HEK293 (cell line): ENCODE data around the gene THG1L.

Experiments used
- CTCF ChIA-PET: fragments of 350-600 bp; formaldehyde crosslinking; extraction: SDS; loops from one replicate; lab custom pipeline; 2021; ENCODE audit warnings: antibody characterized with exemption; lab: Yijun Ruan, JAX
- POLR2A ChIA-PET: fragments of 300-600 bp; formaldehyde crosslinking; extraction: SDS; loops from one replicate; lab custom pipeline; 2020; ENCODE audit warnings: antibody characterized with exemption, inconsistent platforms; lab: Yijun Ruan, JAX
- H3K27ac ChIP-seq: fragments of 200-500 bp; sonication (Bioruptor generic); 2 replicates; pipeline ENCODE4 v1.5.1; 2014; ENCODE audit warnings: low read depth, low read length, control low read depth, inconsistent platforms; ENCODE audit errors: extremely low read depth
- H3K36me3 ChIP-seq, 2 experiments: fragments of 200-500 bp in 1 of 2; sonication (Bioruptor generic) in 1 of 2; 1 replicate in 1 of 2; 2 replicates in 1 of 2; pipeline ENCODE4 v1.5.1; 2014 to 2017; ENCODE audit warnings: inconsistent platforms in 2 of 2, low read length in 2 of 2; ENCODE audit not compliant: control insufficient read depth in 2 of 2, insufficient read depth in 1 of 2
- H3K4me1 ChIP-seq: fragments of 200-500 bp; sonication (Bioruptor generic); 2 replicates; pipeline ENCODE4 v1.5.1; 2014; ENCODE audit warnings: mild to moderate bottlenecking, low read length, inconsistent platforms; ENCODE audit not compliant: control insufficient read depth, insufficient read depth
- H3K4me3 ChIP-seq: 2 replicates; pipeline ENCODE4 v1.5.1; 2011; ENCODE audit warnings: low read depth, mild to moderate bottlenecking, control low read depth, low read length, moderate library complexity
- H3K9me3 ChIP-seq: fragments of 200-500 bp; sonication (Bioruptor generic); 2 replicates; pipeline ENCODE4 v1.5.1; 2014; ENCODE audit warnings: low read depth, low read length, inconsistent platforms; ENCODE audit not compliant: control insufficient read depth, insufficient read depth
- HOXD13 ChIP-seq: sonication (generic); formaldehyde crosslinking; IDR thresholded peaks from 2 replicates; pipeline ENCODE4 v1.8.0; 2022; ENCODE audit warnings: missing genetic modification reagents, borderline replicate concordance
- KLF10 ChIP-seq: fragments of 450-650 bp; IDR thresholded peaks from 2 replicates; pipeline ENCODE4 v1.5.1; 2018; ENCODE audit warnings: missing biosample characterization, mild to moderate bottlenecking, missing genetic modification characterization
- SP3 ChIP-seq: fragments of 450-650 bp; formaldehyde crosslinking; IDR thresholded peaks from 2 replicates; pipeline ENCODE4 v1.5.1; 2016; ENCODE audit warnings: missing biosample characterization, missing genetic modification characterization
- SP7 ChIP-seq: fragments of 450-650 bp; formaldehyde crosslinking; IDR thresholded peaks from 2 replicates; pipeline ENCODE4 v1.5.1; 2016; ENCODE audit warnings: missing biosample characterization, missing genetic modification characterization
- ZEB2 ChIP-seq: fragments of 450-650 bp; formaldehyde crosslinking; IDR thresholded peaks from 2 replicates; pipeline ENCODE4 v1.5.1; 2016; ENCODE audit warnings: missing biosample characterization, missing genetic modification characterization
- ZNF112 ChIP-seq: fragments of 450-650 bp; formaldehyde crosslinking; IDR thresholded peaks from 2 replicates; pipeline ENCODE4 v1.5.0; 2017; ENCODE audit warnings: missing biosample characterization, missing genetic modification characterization
- ZNF138 ChIP-seq: fragments of 450-650 bp; formaldehyde crosslinking; IDR thresholded peaks from 2 replicates; pipeline ENCODE4 v1.5.1; 2016; ENCODE audit warnings: missing biosample characterization, missing genetic modification characterization, borderline replicate concordance
- ZNF223 ChIP-seq: fragments of 450-650 bp; formaldehyde crosslinking; IDR thresholded peaks from 2 replicates; pipeline ENCODE4 v1.5.1; 2016; ENCODE audit warnings: missing biosample characterization, missing genetic modification characterization
- ZNF404 ChIP-seq: fragments of 450-650 bp; formaldehyde crosslinking; IDR thresholded peaks from 2 replicates; pipeline ENCODE4 v1.5.1; 2017; ENCODE audit warnings: missing biosample characterization, missing genetic modification characterization
- ZNF423 ChIP-seq: fragments of 450-650 bp; formaldehyde crosslinking; IDR thresholded peaks from 2 replicates; pipeline ENCODE4 v1.5.1; 2016; ENCODE audit warnings: missing biosample characterization, missing genetic modification characterization
- ZNF48 ChIP-seq: fragments of 450-650 bp; formaldehyde crosslinking; IDR thresholded peaks from 2 replicates; pipeline ENCODE4 v1.5.1; 2016; ENCODE audit warnings: missing biosample characterization, missing genetic modification characterization
- ZNF510 ChIP-seq: fragments of 450-650 bp; formaldehyde crosslinking; IDR thresholded peaks from 2 replicates; pipeline ENCODE4 v1.5.1; 2018; ENCODE audit warnings: mild to moderate bottlenecking, missing genetic modification characterization, missing biosample characterization; ENCODE audit not compliant: insufficient replicate concordance
- ZNF514 ChIP-seq: fragments of 450-650 bp; formaldehyde crosslinking; IDR thresholded peaks from 2 replicates; pipeline ENCODE4 v1.5.1; 2016; ENCODE audit warnings: missing biosample characterization, missing genetic modification characterization
- ZNF549 ChIP-seq: fragments of 450-650 bp; IDR thresholded peaks from 2 replicates; pipeline ENCODE4 v1.5.1; 2018; ENCODE audit warnings: missing biosample characterization, missing genetic modification characterization, mild to moderate bottlenecking, inconsistent platforms, moderate library complexity
- ZNF558 ChIP-seq: fragments of 450-650 bp; formaldehyde crosslinking; IDR thresholded peaks from 2 replicates; pipeline ENCODE4 v1.5.1; 2016; ENCODE audit warnings: missing biosample characterization, missing genetic modification characterization
- ZNF610 ChIP-seq: fragments of 450-650 bp; formaldehyde crosslinking; IDR thresholded peaks from 2 replicates; pipeline ENCODE4 v1.5.1; 2016; ENCODE audit warnings: missing biosample characterization, missing genetic modification characterization, borderline replicate concordance
- ZNF677 ChIP-seq: fragments of 450-650 bp; IDR thresholded peaks from 2 replicates; pipeline ENCODE4 v1.5.0; 2018; ENCODE audit warnings: missing biosample characterization, mild to moderate bottlenecking, missing genetic modification characterization, moderate library complexity
- ZNF785 ChIP-seq: fragments of 450-650 bp; formaldehyde crosslinking; IDR thresholded peaks from 2 replicates; pipeline ENCODE4 v1.5.1; 2016; ENCODE audit warnings: missing biosample characterization, missing genetic modification characterization
- TF ChIP-seq, protein P1 (sequence below): fragments of 450-650 bp; formaldehyde crosslinking; IDR thresholded peaks from 2 replicates; pipeline ENCODE4; 2016; ENCODE audit warnings: missing biosample characterization, missing genetic modification characterization
- TF ChIP-seq, protein P2 (sequence below): fragments of 450-650 bp; formaldehyde crosslinking; IDR thresholded peaks from 2 replicates; pipeline ENCODE4 v1.5.1; 2016; ENCODE audit warnings: missing biosample characterization, missing genetic modification characterization
- TF ChIP-seq, protein P3 (sequence below): fragments of 450-650 bp; formaldehyde crosslinking; IDR thresholded peaks from 2 replicates; pipeline ENCODE4 v1.5.1; 2017; ENCODE audit warnings: missing biosample characterization, missing genetic modification characterization
- TF ChIP-seq, protein P4 (sequence below): fragments of 450-650 bp; formaldehyde crosslinking; IDR thresholded peaks from 2 replicates; pipeline ENCODE4 v1.5.1; 2016; ENCODE audit warnings: missing biosample characterization, missing genetic modification characterization
- TF ChIP-seq, protein P5 (sequence below): fragments of 450-650 bp; formaldehyde crosslinking; IDR thresholded peaks from 2 replicates; pipeline ENCODE4 v1.5.1; 2016; ENCODE audit warnings: missing biosample characterization, missing genetic modification characterization, borderline replicate concordance

The THG1L gene

DNA sequence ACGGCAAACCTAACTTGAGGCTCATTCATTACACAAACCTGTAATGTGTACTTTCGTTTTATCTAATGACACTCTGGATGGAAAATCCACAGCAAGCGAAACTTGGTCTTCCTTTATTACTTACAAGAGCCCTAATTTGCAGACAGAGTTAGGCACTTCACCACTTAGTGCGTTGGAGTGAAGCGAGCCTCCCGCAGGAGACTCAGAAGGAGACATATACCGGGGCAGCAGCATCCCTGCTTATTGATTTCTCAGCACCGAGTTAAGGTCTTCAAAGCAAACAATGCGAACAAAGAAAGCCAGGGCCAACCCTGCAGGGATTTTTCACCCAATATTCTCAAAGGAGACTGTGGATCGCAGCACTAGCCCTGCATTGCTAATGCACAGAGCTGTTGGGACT is 40.9 kb downstream of the THG1L start:
- POLR2A ChIA-PET: no interaction called here
- TF ChIP-seq, protein P1, sequence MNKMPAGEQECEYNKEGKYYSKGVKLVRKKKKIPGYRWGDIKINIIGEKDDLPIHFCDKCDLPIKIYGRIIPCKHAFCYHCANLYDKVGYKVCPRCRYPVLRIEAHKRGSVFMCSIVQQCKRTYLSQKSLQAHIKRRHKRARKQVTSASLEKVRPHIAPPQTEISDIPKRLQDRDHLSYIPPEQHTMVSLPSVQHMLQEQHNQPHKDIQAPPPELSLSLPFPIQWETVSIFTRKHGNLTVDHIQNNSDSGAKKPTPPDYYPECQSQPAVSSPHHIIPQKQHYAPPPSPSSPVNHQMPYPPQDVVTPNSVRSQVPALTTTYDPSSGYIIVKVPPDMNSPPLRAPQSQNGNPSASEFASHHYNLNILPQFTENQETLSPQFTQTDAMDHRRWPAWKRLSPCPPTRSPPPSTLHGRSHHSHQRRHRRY (tag by site-specific recombination): no peak
- TF ChIP-seq, protein P2, sequence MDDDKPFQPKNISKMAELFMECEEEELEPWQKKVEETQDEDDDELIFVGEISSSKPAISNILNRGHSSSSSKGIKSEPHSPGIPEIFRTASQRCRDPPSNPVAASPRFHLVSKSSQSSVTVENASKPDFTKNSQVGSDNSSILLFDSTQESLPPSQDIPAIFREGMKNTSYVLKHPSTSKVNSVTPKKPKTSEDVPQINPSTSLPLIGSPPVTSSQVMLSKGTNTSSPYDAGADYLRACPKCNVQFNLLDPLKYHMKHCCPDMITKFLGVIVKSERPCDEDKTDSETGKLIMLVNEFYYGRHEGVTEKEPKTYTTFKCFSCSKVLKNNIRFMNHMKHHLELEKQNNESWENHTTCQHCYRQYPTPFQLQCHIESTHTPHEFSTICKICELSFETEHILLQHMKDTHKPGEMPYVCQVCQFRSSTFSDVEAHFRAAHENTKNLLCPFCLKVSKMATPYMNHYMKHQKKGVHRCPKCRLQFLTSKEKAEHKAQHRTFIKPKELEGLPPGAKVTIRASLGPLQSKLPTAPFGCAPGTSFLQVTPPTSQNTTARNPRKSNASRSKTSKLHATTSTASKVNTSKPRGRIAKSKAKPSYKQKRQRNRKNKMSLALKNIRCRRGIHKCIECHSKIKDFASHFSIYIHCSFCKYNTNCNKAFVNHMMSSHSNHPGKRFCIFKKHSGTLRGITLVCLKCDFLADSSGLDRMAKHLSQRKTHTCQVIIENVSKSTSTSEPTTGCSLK: no peak
- TF ChIP-seq ZNF549 (tag by site-specific recombination) (no peak), ZNF404 (no peak), ZNF112 (tag by site-specific recombination) (no peak), ZNF510 (tag by site-specific recombination) (no peak)
- Histone ChIP-seq H3K4me3 (no peak overlapping the region), H3K36me3 (no peaks in the 10 kb centered on the region), H3K27ac (no peak overlapping the region), H3K4me1 (no peaks in the 10 kb centered on the region), H3K9me3 (no peaks in the 10 kb centered on the region)
- CTCF ChIA-PET: interaction anchor here (0.6 to 0.7 kb wide), 3 partner anchors 13 to 473 kb away, joined by 3 to 5 read pairs (median 3); no protein-coding TSS in a partner anchor

DNA sequence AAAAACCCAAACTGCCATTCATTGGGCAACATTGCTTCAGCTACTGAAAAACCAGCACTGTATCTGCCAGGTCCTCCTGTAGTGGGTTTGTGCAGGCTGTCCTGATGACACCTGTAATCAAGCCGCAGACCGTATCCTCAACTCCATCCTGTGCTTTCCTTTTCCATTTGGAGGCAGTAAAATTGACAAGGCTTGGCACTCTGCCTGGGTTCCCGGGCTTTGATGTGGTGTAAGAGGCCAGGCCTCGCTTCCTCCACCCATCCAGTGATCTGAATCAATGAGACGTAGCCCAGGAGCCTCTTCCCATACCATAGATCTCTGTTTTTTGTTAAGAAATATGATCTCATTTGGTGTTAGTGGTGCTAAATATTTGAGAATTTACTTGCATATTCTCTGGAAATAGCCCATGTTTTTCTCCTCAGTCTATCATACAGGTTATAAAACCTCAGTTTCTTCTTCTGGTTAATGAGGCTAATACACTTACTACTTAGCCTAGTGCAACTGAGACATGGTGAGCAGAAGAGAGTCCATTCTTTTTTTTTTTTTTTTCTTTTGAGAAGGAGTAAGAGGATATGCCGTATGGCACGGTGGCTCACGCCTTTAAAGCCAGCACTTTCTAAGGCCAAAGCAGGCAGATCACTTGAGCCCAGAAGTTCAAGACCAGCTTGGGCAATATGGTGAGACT is 47.0 kb downstream of the THG1L start:
- H3K27ac ChIP-seq: no peak overlapping the region
- H3K4me3 ChIP-seq: no peak overlapping the region
- H3K9me3 ChIP-seq: no peaks in the 10 kb centered on the region
- no peaks in the 10 kb centered on the region; a peak in 1 of 3 replicates for H3K36me3 ChIP-seq
- POLR2A ChIA-PET: interaction anchor here (0.7 kb wide), 1 partner anchor 1329 kb away, joined by 3 read pairs; no protein-coding TSS in a partner anchor
- peaks cover 10% of the 10 kb centered on the region; the same call in 1 of the 2 replicates for H3K4me1 ChIP-seq
- CTCF ChIA-PET: interaction anchor here (1.5 to 2.0 kb wide), 2 partner anchors 16 to 35 kb away, joined by 6 to 10 read pairs; partner anchors contain the start of gene LSM11
- no peak for TF ChIP-seq ZNF610
- no peak for TF ChIP-seq ZNF48
- TF ChIP-seq HOXD13 (CRISPR knock-in tag): 0 out of 2 replicates have a peak, but pooled peaks have one; percentile 22
- TF ChIP-seq ZNF423 (tag by site-specific recombination): no peak
- TF ChIP-seq, protein P3, sequence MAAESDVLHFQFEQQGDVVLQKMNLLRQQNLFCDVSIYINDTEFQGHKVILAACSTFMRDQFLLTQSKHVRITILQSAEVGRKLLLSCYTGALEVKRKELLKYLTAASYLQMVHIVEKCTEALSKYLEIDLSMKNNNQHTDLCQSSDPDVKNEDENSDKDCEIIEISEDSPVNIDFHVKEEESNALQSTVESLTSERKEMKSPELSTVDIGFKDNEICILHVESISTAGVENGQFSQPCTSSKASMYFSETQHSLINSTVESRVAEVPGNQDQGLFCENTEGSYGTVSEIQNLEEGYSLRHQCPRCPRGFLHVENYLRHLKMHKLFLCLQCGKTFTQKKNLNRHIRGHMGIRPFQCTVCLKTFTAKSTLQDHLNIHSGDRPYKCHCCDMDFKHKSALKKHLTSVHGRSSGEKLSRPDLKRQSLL (tag by site-specific recombination): no peak
- TF ChIP-seq ZNF514 (tag by site-specific recombination): no peak
- TF ChIP-seq ZNF138: no peak
- TF ChIP-seq ZNF677 (tag by site-specific recombination): no peak
- TF ChIP-seq SP7 (tag by site-specific recombination): peak; percentile 93
- TF ChIP-seq KLF10 (tag by site-specific recombination): no peak
- TF ChIP-seq ZNF785 (tag by site-specific recombination): no peak
- no peak for TF ChIP-seq SP3 (tag by site-specific recombination)
- TF ChIP-seq ZEB2 (tag by site-specific recombination): no peak
- TF ChIP-seq, protein P4, sequence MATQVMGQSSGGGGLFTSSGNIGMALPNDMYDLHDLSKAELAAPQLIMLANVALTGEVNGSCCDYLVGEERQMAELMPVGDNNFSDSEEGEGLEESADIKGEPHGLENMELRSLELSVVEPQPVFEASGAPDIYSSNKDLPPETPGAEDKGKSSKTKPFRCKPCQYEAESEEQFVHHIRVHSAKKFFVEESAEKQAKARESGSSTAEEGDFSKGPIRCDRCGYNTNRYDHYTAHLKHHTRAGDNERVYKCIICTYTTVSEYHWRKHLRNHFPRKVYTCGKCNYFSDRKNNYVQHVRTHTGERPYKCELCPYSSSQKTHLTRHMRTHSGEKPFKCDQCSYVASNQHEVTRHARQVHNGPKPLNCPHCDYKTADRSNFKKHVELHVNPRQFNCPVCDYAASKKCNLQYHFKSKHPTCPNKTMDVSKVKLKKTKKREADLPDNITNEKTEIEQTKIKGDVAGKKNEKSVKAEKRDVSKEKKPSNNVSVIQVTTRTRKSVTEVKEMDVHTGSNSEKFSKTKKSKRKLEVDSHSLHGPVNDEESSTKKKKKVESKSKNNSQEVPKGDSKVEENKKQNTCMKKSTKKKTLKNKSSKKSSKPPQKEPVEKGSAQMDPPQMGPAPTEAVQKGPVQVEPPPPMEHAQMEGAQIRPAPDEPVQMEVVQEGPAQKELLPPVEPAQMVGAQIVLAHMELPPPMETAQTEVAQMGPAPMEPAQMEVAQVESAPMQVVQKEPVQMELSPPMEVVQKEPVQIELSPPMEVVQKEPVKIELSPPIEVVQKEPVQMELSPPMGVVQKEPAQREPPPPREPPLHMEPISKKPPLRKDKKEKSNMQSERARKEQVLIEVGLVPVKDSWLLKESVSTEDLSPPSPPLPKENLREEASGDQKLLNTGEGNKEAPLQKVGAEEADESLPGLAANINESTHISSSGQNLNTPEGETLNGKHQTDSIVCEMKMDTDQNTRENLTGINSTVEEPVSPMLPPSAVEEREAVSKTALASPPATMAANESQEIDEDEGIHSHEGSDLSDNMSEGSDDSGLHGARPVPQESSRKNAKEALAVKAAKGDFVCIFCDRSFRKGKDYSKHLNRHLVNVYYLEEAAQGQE: no peak
- TF ChIP-seq ZNF558 (tag by site-specific recombination): no peak
- TF ChIP-seq, protein P5, sequence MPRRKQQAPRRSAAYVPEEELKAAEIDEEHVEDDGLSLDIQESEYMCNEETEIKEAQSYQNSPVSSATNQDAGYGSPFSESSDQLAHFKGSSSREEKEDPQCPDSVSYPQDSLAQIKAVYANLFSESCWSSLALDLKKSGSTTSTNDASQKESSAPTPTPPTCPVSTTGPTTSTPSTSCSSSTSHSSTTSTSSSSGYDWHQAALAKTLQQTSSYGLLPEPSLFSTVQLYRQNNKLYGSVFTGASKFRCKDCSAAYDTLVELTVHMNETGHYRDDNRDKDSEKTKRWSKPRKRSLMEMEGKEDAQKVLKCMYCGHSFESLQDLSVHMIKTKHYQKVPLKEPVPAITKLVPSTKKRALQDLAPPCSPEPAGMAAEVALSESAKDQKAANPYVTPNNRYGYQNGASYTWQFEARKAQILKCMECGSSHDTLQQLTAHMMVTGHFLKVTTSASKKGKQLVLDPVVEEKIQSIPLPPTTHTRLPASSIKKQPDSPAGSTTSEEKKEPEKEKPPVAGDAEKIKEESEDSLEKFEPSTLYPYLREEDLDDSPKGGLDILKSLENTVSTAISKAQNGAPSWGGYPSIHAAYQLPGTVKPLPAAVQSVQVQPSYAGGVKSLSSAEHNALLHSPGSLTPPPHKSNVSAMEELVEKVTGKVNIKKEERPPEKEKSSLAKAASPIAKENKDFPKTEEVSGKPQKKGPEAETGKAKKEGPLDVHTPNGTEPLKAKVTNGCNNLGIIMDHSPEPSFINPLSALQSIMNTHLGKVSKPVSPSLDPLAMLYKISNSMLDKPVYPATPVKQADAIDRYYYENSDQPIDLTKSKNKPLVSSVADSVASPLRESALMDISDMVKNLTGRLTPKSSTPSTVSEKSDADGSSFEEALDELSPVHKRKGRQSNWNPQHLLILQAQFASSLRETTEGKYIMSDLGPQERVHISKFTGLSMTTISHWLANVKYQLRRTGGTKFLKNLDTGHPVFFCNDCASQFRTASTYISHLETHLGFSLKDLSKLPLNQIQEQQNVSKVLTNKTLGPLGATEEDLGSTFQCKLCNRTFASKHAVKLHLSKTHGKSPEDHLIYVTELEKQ (tag by site-specific recombination): no peak
- TF ChIP-seq ZNF223 (tag by site-specific recombination): no peak
